Globus pallidus (tissue), 1 donor: ENCODE results near the gene RGS5.

ENCODE experiments used
- DNase-seq: peaks from one replicate; pipeline ENCODE4 v3.0.0-alpha.2; 2015; ENCODE audit warnings: low spot score

Gene RGS5

DNA sequence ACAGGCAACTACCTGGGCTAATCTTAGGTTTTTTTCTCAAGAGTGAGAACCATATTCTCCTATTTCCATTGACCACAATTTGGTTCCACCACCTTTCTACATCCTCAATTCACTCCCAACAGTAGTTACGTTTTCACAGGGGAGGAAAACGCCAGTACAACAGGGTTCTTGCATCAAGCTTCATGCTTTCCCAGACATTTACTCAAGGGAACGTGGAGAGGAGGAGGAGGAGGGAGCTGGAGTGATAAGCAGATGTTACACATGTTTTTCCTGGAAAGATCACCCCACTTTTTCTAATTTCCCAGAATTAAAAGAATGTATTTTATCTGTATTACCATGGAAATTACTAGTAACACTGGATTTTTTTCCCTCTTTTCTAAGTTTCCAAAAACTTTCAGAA lies 58.3 kb downstream of the RGS5 start:
- no peak for DNase-seq

DNA sequence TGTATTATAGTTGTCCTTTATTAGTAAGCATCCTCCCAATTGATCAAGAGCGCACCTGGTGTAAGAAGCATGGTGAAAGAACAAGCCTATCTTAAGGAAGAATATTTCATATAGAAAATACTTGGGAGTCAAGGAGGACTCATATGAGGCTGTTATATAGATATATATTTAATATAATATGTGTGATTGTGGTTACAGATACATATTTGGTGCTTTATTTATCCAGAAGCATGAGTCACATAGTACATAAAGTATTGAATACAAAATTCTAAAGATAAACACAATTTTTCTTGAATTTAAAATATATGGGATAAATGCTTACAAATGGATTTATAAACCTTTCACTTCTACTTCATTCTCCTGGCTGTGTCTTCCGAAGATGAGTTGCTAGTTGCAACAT lies 60.6 kb downstream of the RGS5 start:
- DNase-seq, result no peak

DNA sequence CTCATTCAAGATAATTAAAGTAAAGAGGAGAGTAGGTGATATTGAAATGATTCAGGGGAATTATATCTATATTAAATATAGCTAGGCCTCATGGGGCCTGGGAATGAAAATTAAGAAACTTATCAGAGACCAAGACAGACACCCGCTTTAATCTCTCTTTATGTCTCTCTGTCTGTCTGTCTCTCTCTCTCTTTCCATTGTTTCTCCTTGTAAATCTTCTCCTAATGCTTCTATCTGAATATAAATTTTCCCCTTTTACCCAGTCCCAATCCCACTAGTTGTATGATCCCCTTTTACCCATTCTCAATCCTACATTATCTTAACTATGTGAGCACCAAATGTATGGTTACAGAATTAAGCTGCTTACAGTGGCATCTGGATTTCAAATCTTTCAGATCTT lies 61.2 kb downstream of the RGS5 start:
- DNase-seq, result no peak

DNA sequence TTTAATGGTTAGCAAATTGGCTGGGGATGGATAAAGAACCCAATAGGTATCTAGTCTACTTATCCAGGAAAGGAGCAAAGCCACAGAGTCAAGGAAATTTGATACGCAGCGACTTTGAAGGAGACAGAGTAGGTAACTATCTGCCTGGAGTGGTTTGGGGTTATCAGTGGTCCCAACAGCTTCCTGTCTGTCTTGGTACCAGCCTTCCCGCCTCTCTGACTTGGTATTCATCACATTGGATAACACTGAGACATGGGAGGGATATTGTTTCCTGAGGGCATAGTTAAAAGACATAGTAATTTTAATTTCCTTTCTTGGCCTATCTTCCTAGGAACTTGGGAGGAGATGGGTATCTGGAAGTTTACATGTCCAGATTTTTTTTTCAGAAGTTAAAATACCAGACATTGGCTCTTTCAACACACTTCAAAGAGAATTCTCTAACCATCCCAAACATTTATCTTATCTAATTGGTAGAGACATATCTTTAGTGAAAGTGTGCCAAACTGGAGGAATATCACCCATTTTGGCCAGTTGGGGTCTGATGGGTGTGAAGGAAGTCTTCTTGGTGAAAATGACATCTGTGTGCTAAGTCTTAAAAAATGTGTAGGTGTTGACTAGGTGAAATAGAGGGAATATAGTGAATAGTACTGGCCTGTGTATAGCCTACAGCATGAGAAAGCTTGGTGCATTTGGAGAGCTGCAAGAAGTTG lies 65.0 kb downstream of the RGS5 start:
- no peak for DNase-seq

DNA sequence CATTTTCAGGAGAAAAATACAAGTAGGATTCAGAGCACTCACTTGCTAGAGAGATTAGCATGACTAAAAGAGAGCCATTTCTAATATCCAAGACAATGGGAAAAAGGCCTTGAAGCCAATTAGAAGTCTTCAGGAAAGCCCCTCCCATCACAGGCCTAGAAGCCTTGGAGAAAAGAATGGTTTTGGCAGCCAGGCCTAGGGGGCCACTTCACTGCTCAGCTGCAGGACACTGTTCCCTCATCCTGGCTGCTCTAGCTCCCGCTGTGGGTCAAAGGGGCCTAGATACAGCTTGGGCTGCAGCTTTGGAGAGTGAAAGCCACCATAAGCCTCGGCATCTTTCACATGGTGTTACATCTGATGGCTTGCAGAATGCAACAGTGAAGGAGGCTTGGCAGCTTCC lies 70.7 kb downstream of the RGS5 start:
- no peak for DNase-seq

DNA sequence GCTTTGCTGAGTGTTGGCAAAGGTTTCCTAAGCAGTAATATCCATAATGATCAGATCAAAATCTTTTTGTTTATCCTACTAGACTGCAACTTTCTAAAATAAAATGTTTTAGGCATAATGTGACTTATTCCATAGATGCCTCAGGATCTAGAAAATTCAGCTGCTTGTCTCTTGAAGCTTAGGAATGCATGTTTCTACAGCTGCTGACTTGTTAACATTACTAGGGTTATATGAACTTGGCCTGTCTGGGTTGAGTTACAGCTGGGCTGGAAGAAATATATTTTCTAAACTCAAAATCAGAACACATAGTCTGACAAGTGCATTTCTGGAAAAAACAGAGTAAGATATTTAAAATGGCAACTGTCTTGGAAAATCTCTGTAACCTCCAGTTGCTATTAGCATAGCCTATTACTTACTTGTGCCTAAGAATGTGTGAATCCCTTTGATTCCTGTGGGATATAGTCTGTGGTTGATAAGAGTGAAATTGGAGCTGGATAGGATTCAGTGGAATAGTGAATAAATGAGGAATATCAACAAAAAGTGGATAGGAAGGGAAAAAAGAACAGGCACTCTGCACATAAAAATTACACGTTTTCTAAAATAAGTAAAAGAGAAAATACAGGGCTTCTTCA lies 72.4 kb downstream of the RGS5 start:
- no peak for DNase-seq

DNA sequence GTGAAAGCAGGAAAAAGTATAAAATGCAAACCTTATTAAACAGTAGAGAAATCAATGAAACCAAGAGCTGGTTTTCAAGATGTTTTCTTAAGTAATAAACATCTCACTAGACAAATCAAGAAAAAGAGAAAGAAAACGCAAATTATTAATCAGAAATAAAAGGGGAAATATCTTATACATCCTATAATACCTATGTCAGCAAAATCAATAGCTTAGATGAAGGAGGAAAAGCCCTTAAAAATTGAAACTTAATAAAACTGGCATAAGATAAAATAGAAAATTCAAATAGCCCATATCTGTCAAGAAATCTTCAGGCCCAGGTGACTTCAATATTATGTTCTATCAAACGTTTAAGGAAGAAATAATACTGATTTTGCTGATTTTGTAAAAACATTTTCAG lies 74.4 kb downstream of the RGS5 start:
- DNase-seq, result no peak

DNA sequence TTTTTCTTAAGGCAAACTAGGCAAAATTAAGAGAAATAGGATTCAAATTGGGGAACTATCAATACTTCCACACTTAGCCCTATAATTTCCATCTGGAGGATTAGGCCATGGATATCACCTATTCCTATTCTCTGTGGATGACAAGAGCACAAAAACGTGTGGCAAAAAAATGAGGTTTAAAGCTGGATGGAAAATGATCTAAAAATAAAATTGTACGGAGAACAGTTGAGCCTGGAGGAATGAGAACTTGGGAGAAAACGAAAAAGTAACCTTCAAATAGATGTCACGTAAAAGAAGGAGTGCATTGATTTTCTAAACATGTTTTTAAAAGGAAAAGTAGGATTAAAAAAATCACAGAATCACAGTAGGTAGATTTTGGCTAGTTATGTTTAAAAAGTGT lies 77.9 kb downstream of the RGS5 start:
- DNase-seq, result no peak

DNA sequence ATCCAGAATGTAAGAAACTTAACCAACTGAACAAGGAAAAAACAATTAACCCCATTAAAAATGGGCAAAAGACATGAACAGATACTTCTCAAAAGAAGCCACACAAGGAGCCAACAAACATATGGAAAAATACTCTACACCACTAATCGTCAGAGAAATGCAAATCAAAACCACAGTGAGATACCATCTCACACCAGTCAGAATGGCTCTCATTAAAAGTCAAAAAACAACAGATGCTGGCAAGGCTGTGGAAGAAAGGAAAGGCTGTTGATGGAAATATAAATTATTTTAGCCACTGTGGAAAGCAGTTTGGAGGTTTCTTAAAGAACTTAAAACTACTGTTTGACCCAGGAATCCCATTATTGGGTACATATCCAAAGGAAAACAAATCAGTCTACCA lies 82.3 kb downstream of the RGS5 start:
- no peak for DNase-seq

DNA sequence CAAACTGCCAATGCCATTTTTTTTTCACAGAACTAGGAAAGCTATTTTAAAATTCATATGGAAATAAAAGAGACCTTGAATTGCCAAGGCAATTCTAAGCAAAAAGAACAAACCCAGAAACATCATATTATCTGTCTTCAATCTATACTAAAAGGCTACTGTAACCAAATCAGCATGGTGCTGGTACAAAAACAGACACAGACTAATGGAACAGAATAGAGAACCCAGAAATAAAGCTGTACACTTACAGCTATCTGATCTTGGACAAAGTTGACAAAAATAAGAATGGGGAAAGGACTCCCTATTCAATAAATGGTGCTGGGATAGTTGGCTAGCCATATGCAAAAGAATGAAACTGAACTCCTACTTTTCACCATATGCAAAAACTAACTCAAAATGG lies 83.0 kb downstream of the RGS5 start:
- DNase-seq, result no peak

DNA sequence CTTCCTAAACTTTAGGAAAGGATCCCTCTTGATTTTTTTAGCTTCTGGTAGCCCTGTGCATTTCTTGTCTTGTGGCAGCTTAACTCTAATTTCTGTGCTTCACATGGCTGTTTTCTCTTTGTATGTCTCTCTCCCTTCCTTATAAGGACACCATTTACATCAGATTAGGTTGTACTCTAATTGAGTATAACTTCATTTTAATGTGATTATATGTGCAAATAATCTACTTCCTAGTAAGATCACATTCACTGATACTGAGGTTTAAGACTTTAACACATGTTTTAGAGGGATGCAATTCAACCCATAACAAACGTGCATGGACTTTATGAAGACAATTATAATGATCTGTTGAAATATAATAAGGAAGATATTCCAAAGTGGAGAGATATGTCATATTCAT lies 86.8 kb downstream of the RGS5 start:
- no peak for DNase-seq

DNA sequence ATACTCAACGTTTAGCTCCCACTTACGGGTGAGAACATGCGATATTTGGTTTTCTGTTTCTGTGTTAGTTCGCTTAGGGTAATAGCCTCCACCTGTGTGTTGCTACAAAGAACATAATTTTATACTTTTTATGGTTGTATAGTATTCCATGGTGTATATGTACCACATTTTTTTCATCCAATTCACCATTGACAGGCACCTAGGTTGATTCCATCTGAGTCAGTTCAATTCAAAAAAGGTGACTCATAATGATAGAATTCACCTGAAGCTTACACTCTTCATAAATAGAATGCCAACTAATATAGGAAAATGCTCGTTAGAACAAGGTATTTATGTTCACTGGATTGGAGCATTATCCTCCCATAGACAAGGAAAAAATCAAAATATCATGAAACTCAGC lies 95.1 kb downstream of the RGS5 start:
- DNase-seq, result no peak

DNA sequence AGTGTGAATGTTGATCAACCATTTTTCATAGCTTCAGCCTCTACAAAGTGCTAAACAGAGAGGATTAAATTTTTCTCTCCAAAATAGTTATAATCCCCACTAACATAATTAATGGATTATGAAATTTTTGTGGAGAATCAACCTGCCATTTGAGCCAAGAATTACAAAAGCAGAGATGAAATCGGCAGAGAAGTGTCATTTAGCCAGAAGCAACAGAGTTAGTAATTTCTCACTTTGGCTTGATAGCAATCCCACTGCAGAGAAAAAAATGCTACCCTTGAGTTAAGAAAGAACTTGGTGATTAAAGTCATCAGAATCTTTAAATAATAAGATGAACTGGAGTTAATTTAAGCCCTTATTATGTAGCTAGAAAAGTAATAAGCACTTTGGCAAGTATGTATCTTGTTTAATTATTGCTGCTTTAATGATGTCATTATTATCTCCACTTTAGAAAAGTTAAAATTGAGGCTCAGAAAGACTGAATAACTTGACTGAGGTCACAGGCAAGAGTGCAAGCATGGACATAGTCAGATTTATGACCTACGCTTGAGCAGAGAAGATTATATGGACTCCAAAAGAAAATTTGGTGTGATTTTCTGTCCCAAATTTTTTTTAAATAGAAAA lies 96.2 kb downstream of the RGS5 start:
- DNase-seq, result no peak

DNA sequence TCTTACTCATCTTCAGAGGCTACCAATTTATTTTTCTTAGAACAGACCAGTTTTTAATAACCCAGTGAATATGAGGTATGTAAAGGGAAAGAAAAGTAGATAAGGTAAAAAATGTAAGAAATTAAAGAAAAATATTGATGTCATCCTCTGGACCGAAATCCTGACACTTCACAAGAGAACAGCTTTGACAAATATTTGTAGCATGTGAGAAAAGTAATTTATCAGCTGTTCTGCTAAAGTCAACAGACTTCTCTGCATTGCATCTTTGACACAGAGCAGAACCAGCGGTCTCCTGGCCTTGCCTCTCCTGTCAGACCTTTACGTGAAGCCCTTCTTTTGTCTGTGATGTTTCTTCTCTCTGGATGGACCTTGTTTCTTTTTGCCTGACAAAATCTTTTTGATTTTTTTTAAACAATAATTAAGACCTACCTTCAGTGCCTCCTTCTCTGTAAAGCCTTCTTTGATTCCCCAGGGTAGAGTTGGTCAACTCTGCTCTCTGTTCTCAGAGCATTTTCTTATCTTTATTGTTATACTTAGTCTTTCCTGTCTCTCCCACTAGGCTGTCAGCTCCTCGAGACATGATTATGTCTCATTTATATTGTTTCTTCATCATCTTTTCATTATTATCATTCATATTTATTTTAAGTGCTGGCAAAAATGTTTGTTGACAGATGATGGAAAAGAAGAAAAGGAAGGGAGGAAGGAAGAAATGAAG lies 98.2 kb downstream of the RGS5 start:
- DNase-seq, result no peak

DNA sequence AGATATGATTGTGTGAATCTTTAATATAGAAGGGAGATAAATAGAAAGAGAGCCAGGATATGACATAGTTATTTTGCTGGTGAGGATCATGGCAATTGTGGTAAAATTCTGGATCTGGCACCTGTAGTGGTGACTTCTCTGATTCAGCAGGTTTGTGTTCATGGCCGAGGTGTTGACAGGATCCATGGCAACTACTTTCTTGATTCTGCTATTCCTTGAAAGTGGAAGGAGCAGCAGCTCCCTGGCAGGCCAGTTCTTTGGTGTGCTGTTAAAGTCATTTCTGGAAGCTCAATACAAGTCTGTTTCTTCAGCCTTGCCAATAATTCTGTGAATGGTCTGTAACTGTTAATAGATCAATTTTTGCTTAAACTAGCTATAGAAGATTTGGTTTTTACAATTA lies 100.1 kb downstream of the RGS5 start:
- DNase-seq, result no peak

DNA sequence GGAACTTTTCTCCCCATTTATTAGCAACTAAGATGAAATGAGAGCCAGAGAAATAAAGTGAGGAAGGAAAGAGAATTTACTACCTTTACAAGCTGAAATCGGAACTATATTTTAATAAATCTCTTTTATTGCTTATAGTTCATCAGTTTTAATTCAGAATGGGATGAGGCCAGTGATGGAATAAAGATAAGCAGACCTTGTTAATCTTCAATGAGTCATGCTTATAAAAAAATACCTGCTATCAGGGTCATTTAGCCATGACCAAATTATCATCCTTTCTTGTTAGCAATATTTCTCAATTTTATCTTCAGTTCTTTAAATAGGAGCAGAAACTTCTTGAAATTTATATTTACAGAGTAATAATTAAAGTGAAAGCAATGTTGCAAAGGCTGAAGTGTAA lies 107.5 kb downstream of the RGS5 start:
- no peak for DNase-seq

DNA sequence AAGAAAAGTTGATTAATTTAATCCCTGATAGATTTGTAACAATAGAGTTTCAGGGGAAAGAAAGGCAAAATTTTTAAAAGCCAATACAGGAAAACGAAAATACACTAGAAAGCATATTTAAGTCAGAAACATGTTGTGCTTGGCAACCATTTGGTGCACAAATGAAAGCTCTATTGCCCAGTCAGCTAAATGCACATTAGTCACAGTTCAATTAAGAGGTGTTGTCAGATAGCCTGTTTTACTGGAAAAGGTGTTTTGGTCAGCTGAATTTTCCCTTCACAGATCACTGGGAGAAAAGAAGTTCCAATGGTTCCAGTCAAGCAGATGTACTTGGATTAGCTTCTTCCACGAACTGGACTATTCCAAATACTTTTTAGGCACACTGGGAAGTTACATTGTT lies 108.1 kb downstream of the RGS5 start:
- no peak for DNase-seq

DNA sequence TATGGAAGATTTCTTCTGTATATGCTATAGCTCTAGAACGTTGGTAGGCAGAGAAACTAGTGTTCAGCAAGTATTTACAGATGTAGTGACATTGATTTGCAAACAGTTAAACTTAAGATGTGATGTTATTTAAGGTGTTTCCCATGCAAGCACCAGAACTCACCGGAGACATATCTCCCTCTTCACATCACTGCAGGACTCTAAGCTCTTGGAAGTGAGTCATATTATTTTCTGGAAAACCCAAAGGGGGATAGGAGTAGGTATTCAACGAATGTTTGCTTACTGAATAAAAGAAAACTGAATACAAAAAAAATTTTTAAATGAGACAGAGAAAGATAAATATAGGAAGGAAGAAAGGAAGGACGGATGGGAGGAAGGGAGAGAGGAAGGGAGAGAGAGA lies 108.5 kb downstream of the RGS5 start:
- no peak for DNase-seq

DNA sequence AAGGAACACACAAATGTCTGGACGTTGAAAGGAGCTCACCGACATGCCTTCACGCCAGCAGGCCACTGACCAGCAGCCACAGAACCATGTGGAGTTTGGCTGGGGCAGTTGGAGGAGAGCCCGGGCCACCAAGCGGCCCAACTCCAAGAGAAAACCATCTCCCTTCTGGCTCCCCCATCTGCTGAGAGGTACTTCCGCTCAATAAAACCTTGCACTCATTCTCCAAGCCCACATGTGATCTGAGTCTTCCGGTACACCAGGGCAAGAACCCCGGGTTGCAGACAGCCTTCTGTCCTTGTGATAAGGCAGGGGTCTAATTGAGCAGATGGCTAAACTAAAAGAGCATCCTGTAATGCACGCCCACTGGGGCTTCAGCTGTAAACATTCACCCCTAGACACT lies 109.1 kb downstream of the RGS5 start:
- no peak for DNase-seq

DNA sequence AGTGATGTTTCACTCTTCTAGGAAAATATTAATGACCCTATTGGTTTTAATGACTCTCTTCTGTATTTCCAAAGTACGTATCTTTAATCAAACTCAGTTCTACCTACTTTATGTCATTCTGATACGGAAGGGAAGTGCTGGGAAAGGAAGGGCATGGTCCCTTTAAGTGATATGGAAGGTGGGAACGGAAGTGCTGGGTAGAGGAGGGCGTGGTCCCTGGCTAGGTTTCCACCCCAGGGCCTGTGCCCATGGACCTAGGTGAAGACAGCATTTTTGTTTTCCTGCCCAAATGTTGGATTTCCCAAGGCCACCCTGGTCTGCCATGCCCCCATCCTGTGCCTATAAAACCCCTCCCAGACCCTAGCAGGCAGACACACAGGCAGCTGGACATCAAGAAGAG lies 109.5 kb downstream of the RGS5 start:
- DNase-seq, result no peak
